H9 (cell line): Measurements from ENCODE around the gene ARID2. TPM values are rescaled to one million over a fixed set of nuclear protein-coding genes. Genes with fewer than 3 reads are reported as not detected.
A peak's percentile ranks its signal among the peaks of the same experiment; 100 is the strongest.

ENCODE experiments used
- DNase-seq: peaks from one replicate; pipeline ENCODE4 v3.0.0-alpha.2; 2017
- H2AFZ ChIP-seq: one replicate; pipeline ENCODE4 v1.6.1; 2013; ENCODE audit warnings: mild to moderate bottlenecking, low read length, control low read depth, moderate library complexity
- H2AK5ac ChIP-seq: 2 replicates; pipeline ENCODE4 v1.6.1; 2013; ENCODE audit warnings: low read length, control low read depth, mixed read lengths; ENCODE audit not compliant: insufficient read length
- H2BK120ac ChIP-seq: one replicate; pipeline ENCODE4 v1.6.1; 2013; ENCODE audit warnings: low read depth, mild to moderate bottlenecking, low read length, control low read depth, inconsistent platforms; ENCODE audit not compliant: poor library complexity, severe bottlenecking
- H2BK12ac ChIP-seq: 2 replicates; pipeline ENCODE4 v1.6.1; 2013; ENCODE audit warnings: low read length, control low read depth, mixed read lengths, low read depth; ENCODE audit not compliant: insufficient read length
- H2BK15ac ChIP-seq: 2 replicates; pipeline ENCODE4 v1.6.1; 2013; ENCODE audit warnings: low read depth, low read length, control low read depth
- H2BK20ac ChIP-seq: one replicate; pipeline ENCODE4 v1.6.1; 2013; ENCODE audit warnings: low read depth, mild to moderate bottlenecking, low read length, control low read depth, inconsistent platforms; ENCODE audit not compliant: poor library complexity, severe bottlenecking
- H2BK5ac ChIP-seq: 2 replicates; pipeline ENCODE4 v1.6.1; 2013; ENCODE audit warnings: low read length, control low read depth, mixed read lengths; ENCODE audit not compliant: insufficient read length
- H3K14ac ChIP-seq: 2 replicates; pipeline ENCODE4 v1.6.1; 2013; ENCODE audit warnings: low read length, control low read depth; ENCODE audit not compliant: insufficient read depth
- H3K18ac ChIP-seq: 2 replicates; pipeline ENCODE4 v1.6.1; 2013; ENCODE audit warnings: low read depth, mild to moderate bottlenecking, mixed read lengths, low read length, control low read depth; ENCODE audit not compliant: insufficient read length
- H3K23ac ChIP-seq: 2 replicates; pipeline ENCODE4 v1.6.1; 2013; ENCODE audit warnings: low read length, control low read depth, mixed read lengths, low read depth; ENCODE audit not compliant: insufficient read length
- H3K23me2 ChIP-seq: 2 replicates; pipeline ENCODE4 v1.6.1; 2013; ENCODE audit warnings: low read depth, mild to moderate bottlenecking, mixed read lengths, low read length, control low read depth; ENCODE audit not compliant: insufficient read length, poor library complexity, severe bottlenecking
- H3K27ac ChIP-seq: 2 replicates; pipeline ENCODE4 v1.5.1; 2013; ENCODE audit warnings: low read length, control low read depth, mixed read lengths, low read depth; ENCODE audit not compliant: insufficient read length
- H3K27me3 ChIP-seq: 2 replicates; pipeline ENCODE4 v1.6.1; 2013; ENCODE audit warnings: low read length, control low read depth, inconsistent platforms; ENCODE audit not compliant: insufficient read depth
- H3K4ac ChIP-seq: 2 replicates; pipeline ENCODE4 v1.6.1; 2013; ENCODE audit warnings: low read depth, mild to moderate bottlenecking, control low read depth, inconsistent platforms, low read length, moderate library complexity
- H3K4me1 ChIP-seq: 2 replicates; pipeline ENCODE4 v1.6.1; 2013; ENCODE audit warnings: low read length, control low read depth, inconsistent platforms; ENCODE audit not compliant: insufficient read depth
- H3K4me2 ChIP-seq: 2 replicates; pipeline ENCODE4 v1.6.1; 2013; ENCODE audit warnings: low read length, control low read depth, mixed read lengths; ENCODE audit not compliant: insufficient read length, insufficient read depth
- H3K56ac ChIP-seq: 2 replicates; pipeline ENCODE4 v1.6.1; 2013; ENCODE audit warnings: low read depth, mild to moderate bottlenecking, mixed read lengths, low read length, control low read depth; ENCODE audit not compliant: insufficient read length
- H3K79me1 ChIP-seq: 2 replicates; pipeline ENCODE4 v1.6.1; 2013; ENCODE audit warnings: low read depth, mild to moderate bottlenecking, moderate library complexity, low read length, control low read depth, inconsistent platforms; ENCODE audit not compliant: insufficient read depth, poor library complexity, severe bottlenecking
- H3K79me2 ChIP-seq: 2 replicates; pipeline ENCODE4 v1.6.1; 2013; ENCODE audit warnings: low read length, control low read depth, inconsistent platforms; ENCODE audit not compliant: insufficient read depth
- H3K9ac ChIP-seq: 2 replicates; pipeline ENCODE4 v1.6.1; 2013; ENCODE audit warnings: low read length, control low read depth, mixed read lengths; ENCODE audit not compliant: insufficient read length; ENCODE audit errors: extremely low read depth
- H3K9me3 ChIP-seq: one replicate; pipeline ENCODE4 v1.6.1; 2013; ENCODE audit warnings: low read depth, low read length, inconsistent platforms; ENCODE audit not compliant: control insufficient read depth
- H3T11ph ChIP-seq: one replicate; pipeline ENCODE4 v1.6.1; 2013; ENCODE audit warnings: mild to moderate bottlenecking, low read length, control low read depth, inconsistent platforms
- H4K20me1 ChIP-seq: one replicate; pipeline ENCODE4 v1.6.1; 2013; ENCODE audit not compliant: control insufficient read depth, insufficient read length, insufficient read depth
- H4K5ac ChIP-seq: 2 replicates; pipeline ENCODE4 v1.6.1; 2013; ENCODE audit warnings: low read depth, mild to moderate bottlenecking, mixed read lengths, low read length, control low read depth; ENCODE audit not compliant: insufficient read length
- H4K8ac ChIP-seq: replicated peaks from 2 replicates; pipeline ENCODE4 v1.6.1; 2013; ENCODE audit warnings: low read length, control low read depth, mixed read lengths, low read depth; ENCODE audit not compliant: insufficient read length
- H4K91ac ChIP-seq: 2 replicates; pipeline ENCODE4 v1.6.1; 2013; ENCODE audit warnings: low read depth, mild to moderate bottlenecking, moderate library complexity, mixed read lengths, low read length, control low read depth; ENCODE audit not compliant: insufficient read length
- H3K27ac Mint-ChIP-seq, 3 experiments: 2 replicates in 2 of 3; 3 replicates in 1 of 3; pipeline ENCODE4 v1.8.0; 2020 to 2021; ENCODE audit warnings: mixed read lengths in 3 of 3, mild to moderate bottlenecking in 1 of 3, moderate library complexity in 1 of 3
- H3K27me3 Mint-ChIP-seq: 2 replicates; pipeline ENCODE4 v1.8.0; 2021; ENCODE audit warnings: low read depth, mild to moderate bottlenecking, moderate library complexity, mixed read lengths
- H3K36me3 Mint-ChIP-seq, 3 experiments: 2 replicates in 2 of 3; 3 replicates in 1 of 3; pipeline ENCODE4 v1.8.0; 2020 to 2021; ENCODE audit warnings: low read depth in 3 of 3, mixed read lengths in 3 of 3; ENCODE audit not compliant: insufficient read depth in 1 of 3
- H3K4me1 Mint-ChIP-seq, 2 experiments: 2 replicates each; pipeline ENCODE4 v1.8.0; 2020; ENCODE audit warnings: mixed read lengths in 2 of 2
- H3K4me3 Mint-ChIP-seq, 2 experiments: 2 replicates in 1 of 2; 3 replicates in 1 of 2; pipeline ENCODE4 v1.8.0; 2020 to 2021; ENCODE audit warnings: mild to moderate bottlenecking in 2 of 2, mixed read lengths in 2 of 2, moderate library complexity in 1 of 2
- H3K9me3 Mint-ChIP-seq, 2 experiments: 2 replicates in 1 of 2; 3 replicates in 1 of 2; pipeline ENCODE4 v1.8.0; 2020; ENCODE audit warnings: mild to moderate bottlenecking in 2 of 2, mixed read lengths in 2 of 2, moderate library complexity in 1 of 2
- CTCF ChIP-seq: fragments of 200-600 bp; sonication (generic); conservative IDR thresholded peaks from 3 replicates; pipeline ENCODE4 v1.8.0; 2021; ENCODE audit warnings: antibody characterized with exemption, mild to moderate bottlenecking
- WGBS: extraction: QIAGEN DNeasy Blood & Tissue Kit; methylation state at CpG from one replicate; pipeline ENCODE4 v1.1.7; 2013; ENCODE audit warnings: missing lambda C conversion rate, low lambda C conversion rate, mixed read lengths; ENCODE audit not compliant: insufficient read length; ENCODE audit errors: extremely low coverage; 5-methylcytosine and 5-hydroxymethylcytosine counted together
- total RNA-seq: library from RNA; stranded (reverse); gene quantifications from 2 replicates; pipeline ENCODE4 v1.2.1, GENCODE V29; 2021

Gene ARID2
- total RNA-seq, 1 experiment from 2014 or later, result 63.8 TPM

- H4K91ac ChIP-seq, result no peak overlapping the region
- no peaks in the 10 kb centered on the region for H3K79me1 ChIP-seq
- no peak overlapping the region for H2BK20ac ChIP-seq
- Mint-ChIP-seq H3K4me1 (peaks cover 47 to 56% of the 10 kb centered on the region in 2 experiments), H3K36me3 (peaks cover 0 to 5% (median 4%) of the 10 kb centered on the region in 3 experiments; a peak in 2 of 7 replicates), H3K4me3 (no peak overlapping the region), H3K27ac (peak overlapping the region in 1 of 3 experiments; percentile 6; a peak in 1 of 7 replicates), H3K27me3 (no peaks in the 10 kb centered on the region), H3K9me3 (no peaks in the 10 kb centered on the region)
- no peak overlapping the region for H3K23ac ChIP-seq
- H3K23me2 ChIP-seq, result no peaks in the 10 kb centered on the region
- no peak overlapping the region for H2BK15ac ChIP-seq
- H3K18ac ChIP-seq, result no peak overlapping the region
- TF ChIP-seq CTCF, result no peak
- no peak overlapping the region for H3K4me2 ChIP-seq
- H3K14ac ChIP-seq, result no peak overlapping the region
- H2BK5ac ChIP-seq, result no peak overlapping the region
- WGBS, result no CpG with 5 or more reads among the region's 4 CpGs
- H4K5ac ChIP-seq, result no peak overlapping the region
- H3K9me3 ChIP-seq, result no peaks in the 10 kb centered on the region
- no peak overlapping the region for H3K4ac ChIP-seq
- H3K27ac ChIP-seq, result no peak overlapping the region
- H2AK5ac ChIP-seq, result no peak overlapping the region
- H3K27me3 ChIP-seq, result no peaks in the 10 kb centered on the region
- no peaks in the 10 kb centered on the region for H4K20me1 ChIP-seq
- no peak for DNase-seq
- no peak overlapping the region for H3K9ac ChIP-seq
- H3K56ac ChIP-seq, result no peak overlapping the region
- H2AFZ ChIP-seq, result no peak overlapping the region
- H2BK120ac ChIP-seq, result no peak overlapping the region
- no peak overlapping the region for H2BK12ac ChIP-seq
- H3K4me1 ChIP-seq, result peaks cover 3% of the 10 kb centered on the region; the same call in 1 of the 2 replicates
- H4K8ac ChIP-seq, result no peak overlapping the region
- H3K79me2 ChIP-seq, result no peaks in the 10 kb centered on the region; the same call in 1 of the 2 replicates
- no peak overlapping the region for H3T11ph ChIP-seq
Observed at GRCh38 chr12:45760333-45760732, 30.8 kb downstream of the ARID2 start.
